CD4-positive, alpha-beta T cell treated with Interferon alpha-2 for 1 hour (primary cell): ENCODE measurements around the gene TMEM150C.

Experiments
- DNase-seq, 2 donors: peaks; one replicate each; pipeline ENCODE4 v3.0.0-alpha.2; 2020 to 2022

TMEM150C gene

GRCh38 chr4:82561786-82562563, at the start of gene TMEM150C:
TMEM150C (minus strand) TSS chr4:82561988; CDS start chr4:82504657, 57,331 bp downstream.
- DNase-seq, result no peak

DNA sequence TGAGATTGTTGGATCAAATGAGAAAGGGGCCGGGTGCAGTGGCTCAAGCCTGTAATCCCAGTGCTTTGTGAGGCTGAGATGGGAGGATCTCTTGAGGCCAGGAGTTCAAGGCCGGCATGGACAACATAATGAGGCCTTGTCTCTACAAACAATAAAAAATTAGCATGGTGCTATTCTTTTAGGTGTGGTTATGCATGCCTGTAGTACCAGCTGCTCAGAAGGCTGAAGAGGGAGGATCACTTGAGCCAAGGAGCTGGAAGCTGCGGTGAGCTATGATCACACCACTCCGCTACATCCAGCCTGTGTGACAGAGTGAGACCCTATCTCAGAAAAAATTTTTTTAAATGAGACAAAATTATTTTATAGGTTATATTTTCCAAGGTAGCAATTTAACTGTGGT, 49.7 kb upstream of the TMEM150C start:
- no peak for DNase-seq

DNA sequence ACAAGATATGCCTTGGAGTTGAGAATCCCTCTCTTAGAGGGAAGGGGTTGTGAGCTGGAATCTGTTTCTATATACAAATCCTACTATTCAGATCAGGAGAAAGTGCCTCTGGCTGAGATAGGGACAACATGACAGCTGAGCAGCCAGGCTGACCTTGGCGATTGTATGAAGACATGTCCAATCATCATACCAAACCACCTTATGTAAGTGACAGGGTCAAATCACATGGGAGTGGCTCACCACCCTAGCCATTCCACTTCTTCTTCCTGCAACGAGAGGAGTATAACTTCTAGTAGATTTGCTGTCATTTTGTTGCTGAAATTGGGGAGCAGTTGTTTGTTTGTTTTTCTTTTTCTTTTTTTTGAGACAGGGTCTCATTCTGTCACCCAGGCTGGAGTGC, 48.3 kb upstream of the TMEM150C start:
- DNase-seq, result no peak

- DNase-seq, result no peak
These were observed 44.8 kb upstream of the TMEM150C start for GRCh38 chr4:82606622-82607021.

- DNase-seq, result no peak
These were observed 42.7 kb upstream of the TMEM150C start for GRCh38 chr4:82604522-82604921.

DNA sequence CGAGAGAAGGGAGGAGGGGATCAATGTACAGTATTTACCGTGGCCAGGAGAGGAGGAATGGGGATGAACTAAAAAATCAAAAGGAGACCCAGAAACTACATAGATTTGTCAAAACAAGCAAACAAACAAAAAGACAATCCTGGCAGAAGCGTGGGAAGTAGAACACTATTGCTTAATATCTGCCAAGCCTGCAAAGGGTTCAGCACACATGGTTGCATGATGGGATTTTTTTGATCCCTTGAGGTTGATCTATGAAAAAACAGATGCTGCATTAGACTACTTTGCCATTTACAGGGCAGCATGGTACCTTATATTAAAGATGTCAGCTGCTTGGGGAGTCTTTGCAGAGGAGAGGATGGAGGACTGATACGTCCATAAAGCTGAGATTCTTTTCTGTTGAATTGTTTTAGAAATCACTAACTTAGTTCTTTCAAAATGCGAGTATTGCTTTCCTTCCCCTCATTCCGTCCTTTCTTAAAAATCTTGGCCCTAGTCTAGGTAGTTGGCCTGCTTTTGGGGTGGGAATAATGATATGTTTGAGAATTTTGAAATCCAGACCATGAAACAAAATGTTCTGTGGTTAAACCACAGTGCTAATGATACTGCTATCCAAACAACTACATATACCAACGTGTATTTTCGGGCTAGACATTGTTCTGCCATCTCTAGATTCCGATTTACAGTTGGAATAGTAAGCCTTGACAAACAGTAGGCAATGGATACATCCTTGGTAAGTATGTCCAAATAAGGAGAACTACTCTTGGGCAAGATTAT, 39.6 kb upstream of the TMEM150C start:
- DNase-seq, result no peak

DNA sequence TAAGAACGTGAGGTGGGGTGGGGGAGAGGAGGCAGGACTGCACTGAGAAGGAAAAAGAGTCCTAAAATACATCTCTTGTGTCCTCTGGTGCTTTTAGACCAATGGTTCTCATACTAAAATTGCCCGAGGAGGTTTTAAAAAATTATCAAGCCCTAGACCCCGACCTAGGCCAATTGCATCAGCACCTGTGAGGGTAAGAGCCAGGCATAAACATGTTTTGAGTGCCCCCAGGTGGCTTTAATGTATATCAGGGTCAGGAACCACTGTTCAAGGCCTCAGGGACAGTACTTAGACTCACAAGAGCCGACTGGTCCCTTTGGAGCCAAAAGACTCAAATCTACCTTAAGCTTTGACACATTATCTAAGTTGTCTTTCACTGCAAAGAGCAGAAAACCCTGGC, 37.5 kb upstream of the TMEM150C start:
- no peak for DNase-seq

- no peak for DNase-seq
These were observed 32.7 kb upstream of the TMEM150C start for GRCh38 chr4:82594456-82594855.

DNA sequence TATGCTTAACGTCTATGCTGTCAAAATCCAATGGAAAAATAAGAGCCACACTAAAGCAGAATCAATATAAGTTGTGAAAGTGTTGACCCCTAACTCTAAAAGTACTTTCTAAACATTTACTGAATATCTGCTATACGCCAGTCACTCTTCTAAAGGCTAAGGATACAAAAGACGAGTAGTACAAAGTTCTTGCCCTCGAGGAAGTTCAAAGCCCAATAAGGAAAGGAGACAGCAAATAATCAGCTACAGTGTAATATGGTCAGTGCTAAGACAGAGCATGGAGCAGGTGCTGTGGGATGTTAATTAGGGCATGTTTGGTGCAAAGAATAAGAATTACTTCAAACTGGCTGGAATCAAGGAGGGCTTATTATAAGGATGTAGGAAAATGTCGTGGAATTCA, 31.6 kb upstream of the TMEM150C start:
- DNase-seq, result no peak

GRCh38 chr4:82592639-82593038, 30.9 kb upstream of the TMEM150C start:
- no peak for DNase-seq

DNA sequence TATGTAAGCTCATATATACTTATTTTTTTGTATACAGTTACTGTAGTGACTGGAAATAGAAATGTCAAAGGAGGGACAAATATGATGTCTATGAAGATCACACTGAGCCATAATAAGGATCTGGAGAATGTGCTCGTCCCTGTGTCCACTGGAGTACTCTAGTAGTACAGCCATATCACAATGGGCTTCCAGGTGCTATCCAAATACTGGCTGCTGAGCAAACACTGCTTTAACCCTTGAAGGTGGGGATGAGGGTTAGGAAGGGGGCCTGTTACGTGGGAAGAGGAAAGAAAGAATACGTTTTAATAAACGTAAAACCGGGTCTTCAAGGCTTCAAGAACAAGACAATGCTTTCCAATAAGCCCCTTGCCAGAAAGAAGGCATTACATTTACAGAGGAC, 29.8 kb upstream of the TMEM150C start:
- no peak for DNase-seq

- no peak for DNase-seq
These were observed 28.0 kb upstream of the TMEM150C start for GRCh38 chr4:82589756-82590155.

DNA sequence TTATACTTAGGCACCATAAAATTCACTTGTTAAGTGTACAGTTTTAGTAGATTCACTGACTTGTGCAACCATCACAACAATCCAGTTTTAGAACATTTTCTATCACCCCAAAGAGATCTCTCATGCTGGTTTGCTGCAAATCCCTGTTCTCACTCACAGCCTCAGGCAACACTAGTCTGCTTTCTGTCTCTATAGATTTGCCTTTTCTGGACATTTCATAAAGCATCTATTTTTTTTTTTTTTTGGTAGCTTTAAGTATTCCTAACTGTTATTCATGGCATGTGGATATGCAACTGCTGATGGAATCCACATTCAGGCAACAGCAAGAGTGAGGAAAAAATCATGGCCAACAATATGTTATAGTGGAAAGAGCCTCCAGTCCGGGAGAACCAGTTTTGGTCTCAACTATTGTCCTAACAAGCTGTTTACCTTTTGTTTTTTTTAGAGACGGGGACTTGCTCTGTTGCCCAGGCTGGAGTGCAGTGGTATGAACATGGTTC, 27.0 kb upstream of the TMEM150C start:
- no peak for DNase-seq

DNA sequence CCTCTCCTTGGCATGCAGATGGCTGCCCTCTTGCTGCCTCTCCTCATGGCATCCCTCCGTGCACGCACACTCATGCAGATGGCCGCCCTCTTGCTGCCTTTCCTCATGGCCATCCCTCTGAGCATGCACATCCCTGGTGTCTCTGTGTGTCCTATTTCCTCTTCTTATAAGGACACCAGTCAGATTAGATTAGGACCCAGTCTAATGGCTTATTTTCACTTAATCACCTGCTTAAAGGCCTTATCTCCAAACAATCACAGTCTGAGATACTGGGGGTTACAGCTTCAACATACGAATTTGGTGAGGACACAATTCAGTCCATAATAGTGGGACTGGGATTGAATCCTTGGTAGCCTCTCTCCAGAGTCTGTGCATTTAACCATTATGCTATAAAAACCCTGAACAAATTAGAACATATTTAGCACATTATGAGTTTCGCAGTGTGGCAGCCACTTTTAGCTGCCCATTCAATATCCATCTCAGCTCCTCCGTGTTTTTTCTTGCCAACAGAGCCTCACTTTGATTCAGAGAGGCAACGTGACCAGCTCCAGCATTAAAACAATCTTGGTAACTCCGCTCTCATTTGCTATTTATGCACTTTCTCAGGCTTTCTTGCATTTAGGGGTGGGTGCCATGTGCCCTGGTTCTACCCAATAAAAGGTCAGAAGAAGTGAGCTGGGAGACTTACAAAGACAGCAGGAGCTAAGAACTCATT, 26.2 kb upstream of the TMEM150C start:
- DNase-seq, result no peak

DNA sequence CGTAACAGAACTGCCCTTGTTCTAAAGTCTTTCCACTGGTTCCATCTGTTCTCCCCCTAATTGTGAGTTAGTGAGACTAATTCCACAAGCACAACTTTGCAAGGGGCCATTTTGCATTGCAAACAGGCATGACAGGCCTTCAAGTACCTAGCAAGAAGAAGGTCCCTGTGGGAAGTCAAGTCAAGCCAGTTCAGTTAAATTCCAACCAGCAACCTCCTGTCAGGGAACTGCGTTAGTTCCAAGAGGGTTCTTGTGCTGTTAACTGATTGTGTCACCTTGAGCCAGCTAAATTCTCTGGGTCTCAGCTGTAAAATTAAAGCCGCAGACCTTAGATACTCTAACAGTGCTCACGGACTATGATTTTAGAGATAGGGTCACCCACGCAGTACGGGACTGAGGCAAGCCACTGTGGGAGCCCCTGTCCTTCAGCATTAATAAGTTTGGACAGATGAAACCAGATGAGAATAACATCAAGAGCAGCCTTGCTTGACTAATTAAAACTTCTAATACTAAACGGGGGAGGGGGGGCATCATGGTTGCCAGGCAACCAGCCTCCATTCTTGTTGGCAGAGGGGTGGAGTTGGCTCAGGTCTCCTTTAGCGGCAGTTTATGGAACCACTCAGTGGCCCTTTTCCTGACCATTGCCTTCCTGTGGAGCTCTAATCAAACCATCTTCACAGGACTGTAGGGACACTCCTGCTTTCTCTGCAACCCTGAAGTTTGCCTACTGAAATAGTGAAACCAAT, 24.1 kb upstream of the TMEM150C start:
- no peak for DNase-seq

DNA sequence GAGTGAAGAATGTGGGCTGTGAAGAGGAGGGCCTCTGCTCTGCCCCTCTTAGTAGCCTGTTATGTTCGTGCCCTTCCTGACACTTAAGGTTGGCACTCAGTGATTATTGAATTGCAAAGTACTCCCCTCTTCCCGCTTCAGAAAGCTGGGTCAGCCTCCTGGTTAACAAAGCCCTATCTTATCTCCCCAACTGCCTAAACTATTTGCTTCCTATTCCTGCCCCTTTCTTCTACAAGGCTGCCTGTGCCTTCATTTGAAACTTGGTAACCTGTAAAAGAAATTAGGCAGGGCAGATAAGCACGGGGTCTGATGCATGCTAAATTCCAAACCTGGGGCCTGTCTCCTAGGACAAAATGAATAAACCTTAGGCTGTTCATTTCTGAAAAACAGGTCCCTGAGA, 23.1 kb upstream of the TMEM150C start:
- DNase-seq, result no peak

DNA sequence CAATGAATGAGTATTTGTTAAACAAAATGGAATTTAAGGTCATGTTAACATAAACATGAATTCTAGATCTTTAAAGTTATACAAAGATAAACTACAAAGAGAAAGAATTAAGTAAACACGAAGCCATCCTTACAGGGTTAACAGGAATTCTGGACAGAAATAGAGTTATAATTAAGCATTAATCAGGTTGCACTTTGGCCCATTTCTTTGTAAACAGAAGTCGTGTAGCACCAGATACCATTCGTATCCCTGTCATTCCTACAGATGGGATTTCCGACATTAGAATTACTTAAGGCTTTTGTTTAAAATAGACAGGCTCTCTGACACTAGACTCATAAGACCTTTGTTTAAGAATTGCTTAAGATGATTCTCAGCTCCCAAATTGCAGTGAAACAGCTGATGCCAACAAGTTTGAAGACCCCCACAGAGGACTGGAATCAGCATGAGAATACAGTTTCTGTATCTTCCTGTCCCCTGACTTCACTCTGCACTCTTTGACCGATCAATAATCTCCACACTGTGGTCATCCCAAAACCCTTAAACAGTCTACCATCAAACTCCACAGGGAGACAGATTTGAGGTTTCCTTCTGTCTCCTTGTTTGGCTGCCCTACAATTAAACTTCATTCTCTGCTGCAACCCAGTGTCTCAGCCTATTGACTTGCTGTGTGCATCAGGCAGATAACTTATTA, 22.3 kb upstream of the TMEM150C start:
- no peak for DNase-seq

DNA sequence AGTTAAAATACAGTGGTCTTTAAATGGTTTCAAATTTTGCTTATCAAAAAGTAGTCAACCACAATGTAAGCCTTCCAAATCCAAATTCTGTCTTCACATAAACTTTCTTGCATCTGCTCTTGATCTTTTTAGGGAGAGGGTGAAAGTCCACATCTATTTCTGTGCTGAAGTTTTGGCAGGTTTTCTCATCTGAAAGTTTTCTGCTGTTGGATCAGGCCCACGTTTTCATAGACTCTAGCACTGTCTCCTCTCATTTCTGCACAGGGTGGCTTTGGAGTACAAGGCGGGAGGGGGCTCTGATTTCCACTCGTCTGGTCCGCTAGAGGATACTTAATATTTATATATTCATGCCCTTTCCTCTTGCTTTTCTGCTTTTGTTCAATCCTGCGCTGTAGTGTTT, 18.1 kb upstream of the TMEM150C start:
- DNase-seq, result no peak

- no peak for DNase-seq
These were observed 17.1 kb upstream of the TMEM150C start for GRCh38 chr4:82578935-82579334.

DNA sequence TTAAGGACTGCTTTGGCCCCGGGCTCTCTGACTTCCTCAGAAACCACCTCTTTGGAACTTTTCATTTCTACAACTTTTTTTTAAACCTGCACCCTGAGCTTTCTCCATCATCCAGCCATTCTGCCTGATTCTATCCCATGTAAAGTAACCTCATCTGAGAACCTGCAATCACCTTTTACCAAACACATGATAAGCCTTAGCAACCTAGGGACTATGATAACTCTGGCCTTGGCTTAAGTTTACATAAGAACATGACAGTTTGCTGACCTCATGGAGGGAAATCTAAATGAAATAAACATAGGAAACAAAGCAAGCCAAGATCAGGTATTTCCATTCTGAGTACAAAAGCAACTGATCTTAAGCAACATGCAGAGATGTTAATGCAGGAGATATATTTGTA, 15.7 kb upstream of the TMEM150C start:
- DNase-seq, result no peak

- DNase-seq, result no peak
These were observed 7.9 kb upstream of the TMEM150C start for GRCh38 chr4:82569727-82570126.

DNA sequence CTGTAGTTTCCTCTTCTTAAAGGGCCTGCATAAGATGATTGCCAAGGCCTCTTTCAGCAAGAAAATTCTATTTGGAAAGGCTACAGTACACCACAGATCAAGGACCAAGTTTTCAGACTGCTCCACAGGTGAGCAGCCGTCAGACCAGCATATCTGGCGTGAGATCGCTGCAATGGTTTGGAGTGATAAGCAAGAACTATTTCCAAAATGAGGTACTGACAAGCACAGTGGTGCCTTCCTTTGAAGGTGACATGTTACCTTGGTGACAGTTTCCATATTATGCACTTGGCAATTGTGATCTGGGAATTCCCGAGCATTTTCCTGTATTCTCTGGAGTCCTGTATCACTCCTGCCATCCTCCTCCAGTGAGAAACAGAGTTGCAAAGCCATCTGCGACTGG, 7.3 kb upstream of the TMEM150C start:
- no peak for DNase-seq
